GM18505 (cell line): Measurements from ENCODE around the gene IER5.

Experiments
- ATAC-seq: cut with Tn5 transposase; IDR thresholded peaks from one replicate; pipeline ENCODE4 v1.9.1; 2021; ENCODE audit not compliant: unreplicated experiment
- POLR2A ChIP-seq: IDR thresholded peaks from 4 replicates; pipeline ENCODE4 v1.6.1; 2011; ENCODE audit warnings: borderline replicate concordance; ENCODE audit not compliant: insufficient read depth, insufficient read length; ENCODE audit errors: extremely low read depth

Gene IER5

GRCh38 chr1:181097242-181097641 is 8.7 kb downstream of the IER5 start:
- no peak for TF ChIP-seq POLR2A
- ATAC-seq, result no peak

DNA sequence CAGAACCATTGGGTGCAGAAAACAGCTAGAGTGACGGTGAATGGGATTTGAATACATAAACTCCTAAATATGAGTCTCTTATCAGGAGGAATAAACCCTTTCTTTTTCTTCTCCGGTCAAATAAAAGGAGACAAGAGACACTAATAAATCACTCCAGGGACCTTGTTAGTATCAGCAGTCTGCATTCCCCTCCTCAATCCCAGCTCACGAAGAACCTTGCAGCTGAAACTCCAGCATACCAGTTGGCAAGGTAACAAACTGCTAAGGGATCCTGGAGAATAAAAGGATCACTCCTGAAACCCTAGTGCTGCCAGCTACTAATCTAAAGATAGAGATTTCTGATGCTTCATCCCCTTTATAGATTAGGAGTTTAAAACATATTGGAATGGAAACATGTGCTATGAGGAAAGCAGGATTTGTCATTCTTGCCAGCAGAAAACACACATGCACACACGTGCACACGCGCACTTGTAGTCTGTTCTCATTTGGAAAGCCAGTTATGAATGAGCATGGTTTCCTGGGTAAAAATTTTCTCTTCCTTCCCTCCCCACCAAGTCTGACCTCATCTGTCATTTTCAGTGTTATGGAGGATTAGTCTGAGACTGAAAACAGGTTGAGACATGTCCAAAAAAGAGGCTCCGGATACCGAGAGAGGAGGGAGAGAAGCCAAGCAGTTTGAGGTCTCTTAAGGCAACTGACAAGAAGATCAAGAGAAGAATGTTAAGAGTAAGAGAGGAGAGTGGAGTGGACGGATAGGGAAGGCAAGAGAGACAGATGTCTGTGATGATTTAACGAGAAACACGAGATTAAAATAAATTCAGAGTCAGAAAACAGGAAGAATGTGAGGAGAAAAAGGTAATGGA is 10.9 kb downstream of the IER5 start:
- ATAC-seq, result peak; percentile 50
- TF ChIP-seq POLR2A, result no peak

DNA sequence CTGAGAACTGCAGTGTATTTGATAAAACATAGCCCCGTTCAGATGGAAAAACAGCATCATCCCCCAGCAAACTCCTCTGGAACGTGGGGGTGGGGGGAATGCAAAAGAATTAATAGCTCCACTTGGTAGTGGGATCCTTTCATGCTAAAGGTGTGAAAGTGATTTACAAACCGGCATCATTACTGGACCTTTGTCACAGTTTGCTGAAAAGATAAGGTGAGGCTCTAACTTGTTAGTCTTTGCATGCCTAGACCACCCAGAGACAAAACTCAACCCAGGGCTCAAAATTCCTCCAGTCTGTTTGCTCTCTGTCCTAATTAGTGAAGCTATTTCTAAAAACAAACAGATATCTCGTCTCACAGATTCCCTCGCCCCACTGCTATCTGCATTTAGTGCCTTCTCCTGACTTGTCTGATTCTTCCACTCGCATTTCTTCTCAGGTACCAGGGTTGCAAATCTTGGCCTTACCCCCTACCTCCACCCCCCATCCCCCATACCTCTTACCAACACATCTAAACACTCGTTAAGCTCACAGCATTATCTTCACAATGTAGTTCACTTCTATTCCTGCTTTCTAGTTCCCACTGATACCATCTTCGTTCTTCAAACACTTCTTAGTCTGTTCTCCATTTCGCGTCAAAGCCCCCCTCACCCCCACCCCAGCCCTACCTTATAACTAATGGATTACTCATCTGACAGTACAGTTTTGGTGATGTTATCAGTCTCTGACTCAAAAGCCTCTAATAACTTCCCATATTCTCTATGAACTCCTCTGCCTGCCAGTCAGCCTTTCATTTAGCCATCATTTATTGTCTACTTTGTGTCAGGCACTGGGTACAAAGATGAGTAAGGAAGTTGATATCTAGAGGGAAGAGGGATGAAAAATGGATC is 11.8 kb downstream of the IER5 start:
- TF ChIP-seq POLR2A, result no peak
- no peak for ATAC-seq

DNA sequence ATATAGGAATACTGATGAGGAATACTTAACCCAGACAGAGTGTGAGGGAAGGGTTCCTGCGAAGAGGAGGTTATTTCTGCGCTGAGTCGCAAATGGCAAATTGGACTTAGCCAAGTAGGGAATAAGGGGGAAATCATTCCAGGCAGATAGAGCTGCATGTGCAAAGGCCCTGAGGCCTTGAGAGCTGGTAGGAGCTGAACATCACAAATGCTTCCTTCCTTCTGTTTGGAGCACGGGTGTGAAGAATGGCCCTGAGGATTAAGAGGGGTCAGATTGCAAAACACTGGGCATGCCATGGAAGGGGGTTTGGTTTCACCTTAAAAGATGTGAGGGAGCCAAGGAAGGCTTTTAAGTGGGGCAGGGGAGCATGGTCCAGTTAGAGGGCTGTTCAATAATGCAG is 12.4 kb downstream of the IER5 start:
- no peak for TF ChIP-seq POLR2A
- no peak for ATAC-seq

DNA sequence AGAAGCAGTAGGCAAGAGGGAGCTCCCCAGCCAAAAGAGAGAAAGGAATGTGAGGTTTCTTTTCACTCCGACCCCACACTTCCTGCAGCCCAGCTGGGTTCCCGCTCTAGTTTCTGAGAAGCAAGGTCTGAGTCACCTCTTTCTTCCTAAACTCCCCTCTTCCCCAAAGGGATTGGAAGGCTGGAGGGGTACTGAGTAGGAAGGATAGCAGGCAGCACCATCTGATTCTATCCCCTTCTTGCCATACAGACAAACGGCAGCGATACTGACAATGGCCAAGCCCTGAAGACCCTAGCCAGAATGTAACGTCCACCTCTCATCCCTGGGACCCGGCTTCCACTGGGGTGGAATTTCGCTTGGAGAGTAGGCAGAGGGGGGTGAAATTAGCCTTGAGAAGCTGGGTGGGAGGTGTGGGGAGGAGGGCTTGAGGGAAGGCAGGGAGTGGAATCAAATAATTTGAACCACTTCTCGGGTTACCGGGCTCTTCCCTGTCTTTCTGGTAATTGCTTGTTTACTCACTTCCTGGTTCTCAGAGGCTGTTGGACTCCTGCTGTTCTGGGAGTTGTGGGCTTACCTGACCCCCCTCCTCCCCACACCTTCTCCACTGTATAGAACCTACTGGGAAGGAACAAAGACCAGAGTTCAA is 13.2 kb downstream of the IER5 start:
- no peak for ATAC-seq
- no peak for TF ChIP-seq POLR2A

GRCh38 chr1:181102841-181103240 is 14.3 kb downstream of the IER5 start:
- TF ChIP-seq POLR2A, result no peak
- ATAC-seq, result no peak

DNA sequence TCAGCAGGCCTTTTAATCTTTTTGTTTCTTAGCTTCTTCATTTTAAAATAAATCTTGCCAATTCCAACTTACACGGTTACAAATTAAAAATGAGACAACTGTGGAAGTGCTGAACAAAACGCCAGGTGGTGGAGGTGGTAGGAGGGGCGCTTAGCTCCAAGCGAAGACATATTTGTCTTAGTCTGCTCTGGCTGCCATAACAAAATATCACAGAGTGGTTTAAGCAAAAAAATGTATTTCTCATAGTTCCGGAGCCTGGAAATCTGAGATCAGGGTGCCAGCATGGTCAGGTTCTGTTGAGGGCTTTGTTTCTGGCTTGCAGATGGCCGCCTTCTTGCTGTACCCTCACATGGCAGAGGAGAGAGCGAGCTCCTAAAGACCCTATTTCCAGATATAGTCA is 14.9 kb downstream of the IER5 start:
- no peak for TF ChIP-seq POLR2A

GRCh38 chr1:181104042-181104789 is 15.7 kb downstream of the IER5 start:
- TF ChIP-seq POLR2A, result no peak
- no peak for ATAC-seq

More for the DNA sequence above, 14.9 kb downstream of the IER5 start:
- no peak for ATAC-seq

DNA sequence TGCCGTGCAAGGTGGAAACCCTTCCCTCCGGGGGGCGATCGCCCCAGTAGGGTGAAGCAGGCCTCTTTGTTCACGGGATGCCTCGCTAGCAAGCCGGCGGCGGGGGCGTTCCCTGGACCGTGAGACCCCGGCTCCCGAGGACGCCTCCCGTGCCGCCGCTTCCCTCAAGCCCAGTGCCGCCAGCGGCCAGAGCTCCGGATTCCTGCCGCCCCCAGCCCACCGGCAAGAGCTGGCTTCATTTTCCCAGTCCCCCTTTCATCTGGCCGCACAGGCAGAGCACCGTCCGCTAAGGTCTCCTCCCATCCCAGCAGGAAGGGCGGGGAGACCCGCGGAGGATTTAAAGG is 16.3 kb downstream of the IER5 start:
- peak; percentile 28 for ATAC-seq
- TF ChIP-seq POLR2A, result no peak

DNA sequence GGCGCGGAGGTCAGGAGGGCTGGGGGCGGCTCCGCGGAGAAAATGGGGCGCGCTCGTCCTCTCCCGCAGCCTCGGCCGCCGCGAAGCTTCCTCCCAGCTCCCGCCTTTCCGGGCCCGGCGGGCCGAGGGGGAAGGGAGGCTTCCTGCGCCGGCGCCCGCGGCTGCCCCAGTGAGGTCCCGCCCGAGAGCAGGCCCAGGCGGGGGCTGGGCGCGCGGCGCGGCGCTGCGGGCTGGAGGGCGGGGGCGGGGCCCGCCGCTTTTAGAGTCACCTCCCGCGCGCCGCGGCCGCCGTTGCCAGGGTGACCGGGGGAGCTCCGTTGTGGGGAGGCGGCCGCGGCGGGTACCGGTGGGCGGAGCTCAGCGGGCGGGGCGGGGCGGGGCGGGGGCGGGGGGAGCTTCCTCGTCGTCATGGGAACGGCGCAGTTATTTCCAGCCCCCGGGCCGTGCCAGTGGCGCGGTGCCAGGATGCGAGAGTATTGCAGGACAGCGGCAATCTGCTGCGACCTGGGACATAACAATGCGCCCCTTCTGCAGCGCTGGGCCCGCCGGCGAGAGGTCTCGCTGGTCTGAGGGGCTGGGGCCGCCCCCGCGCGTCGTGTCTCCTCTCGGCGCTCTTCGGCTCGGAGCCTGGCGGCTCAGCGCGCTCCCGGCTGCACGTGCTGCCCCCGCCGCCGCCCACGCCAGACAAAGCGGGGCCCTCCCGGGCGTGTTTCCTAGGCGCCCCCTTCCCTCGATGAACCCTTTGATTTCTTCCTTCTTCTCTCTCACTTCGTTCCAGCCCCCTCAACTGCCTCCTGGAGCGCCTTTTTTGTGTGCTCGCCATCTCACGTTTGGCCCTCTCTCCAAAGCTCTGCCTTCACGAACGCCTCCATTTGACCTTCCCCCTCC is 16.9 kb downstream of the IER5 start:
- ATAC-seq, result peak; percentile 81
- TF ChIP-seq POLR2A, result peak; percentile 48

- ATAC-seq, result no peak
- TF ChIP-seq POLR2A, result no peak
These were observed 17.5 kb downstream of the IER5 start for GRCh38 chr1:181106022-181106312.

DNA sequence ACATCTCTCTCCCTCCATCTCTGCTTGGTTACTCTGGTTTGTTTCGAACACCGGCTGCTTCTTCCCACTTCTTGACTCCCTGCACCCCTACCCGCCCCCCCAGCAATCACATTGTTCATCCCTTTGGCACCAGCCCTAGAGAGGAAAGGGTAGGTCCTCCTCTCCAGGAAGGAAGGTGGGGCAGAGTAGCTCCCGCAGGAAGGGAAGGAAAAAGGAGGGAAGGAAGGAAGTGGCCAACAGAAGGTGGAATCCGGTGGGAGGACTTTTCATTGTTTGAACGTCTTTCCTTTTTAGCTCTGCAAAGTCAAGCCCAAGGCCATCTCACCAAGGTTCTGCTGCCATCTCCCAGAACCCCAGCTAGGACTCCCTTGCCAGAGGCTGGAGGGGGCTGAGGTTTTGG is 18.0 kb downstream of the IER5 start:
- no peak for TF ChIP-seq POLR2A
- no peak for ATAC-seq
